ENCODE results near the gene SYNE4. TPM values are rescaled to one million over a fixed set of nuclear protein-coding genes. Genes with fewer than 3 reads are reported as not detected.
A peak's percentile ranks its signal among the peaks of the same experiment; 100 is the strongest.
"Not testable (repeated sequence)": the region's sequence is repeated elsewhere in the genome, so short reads cannot be mapped to it uniquely, and the experiment has no call there.

SYNE4 gene
- total and polyA plus RNA-seq, 2 donors from 2014 or later: 7.0 to 15.7 TPM

DNA sequence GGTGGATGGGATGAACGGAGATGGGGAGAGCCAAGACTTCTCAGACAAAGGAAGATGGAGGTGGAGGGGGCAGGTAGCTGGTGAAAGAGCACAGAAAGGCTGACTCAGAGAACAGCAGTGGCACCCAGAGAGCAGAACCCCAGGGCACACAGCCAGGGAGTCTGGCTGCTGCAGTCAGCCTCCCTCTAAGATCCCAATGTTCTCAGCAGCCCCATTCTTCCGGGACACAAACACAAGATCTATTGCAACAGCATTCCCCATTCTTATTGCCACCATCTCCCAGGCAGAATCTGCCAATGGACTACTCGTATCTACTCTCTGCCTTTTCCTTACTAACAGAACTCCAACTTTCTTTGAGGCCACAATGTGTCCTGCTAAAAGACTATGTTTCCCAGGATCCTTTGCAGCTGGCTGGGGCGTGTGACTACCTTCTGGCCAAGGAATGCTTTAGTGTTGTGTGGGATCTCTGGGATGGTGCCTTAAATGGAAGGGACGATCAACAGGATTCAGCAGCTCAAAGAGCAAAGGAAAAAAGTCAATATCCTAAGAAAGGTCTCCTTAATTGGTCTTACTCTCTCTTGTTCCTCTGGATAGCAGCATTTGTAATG, 37.9 kb upstream of the SYNE4 start:
- TF ChIP-seq CTCF (IDR thresholded peaks at IDR 0.05; ENCODE audit: borderline replicate concordance, extremely low read depth, insufficient read depth): no peak
- no peaks in the 10 kb centered on the region for H3K36me3 ChIP-seq (ENCODE audit: control insufficient read depth in 2 of 3, insufficient read depth in 3 of 3, low read length in 3 of 3)
- H3K4me1 ChIP-seq (ENCODE audit: control insufficient read depth in 2 of 3, insufficient read depth in 2 of 3, low read depth in 1 of 3, low read length in 3 of 3): peaks cover 0 to 2% (median 0%) of the 10 kb centered on the region in 3 donors
- intact Hi-C loops (cut with DNase I): no loop called here
- DNase-seq: no peak
- no peak for FAIRE-seq
- H3K27me3 ChIP-seq (ENCODE audit: control insufficient read depth, insufficient read depth, low read length): no peaks in the 10 kb centered on the region
- H3K4me3 ChIP-seq (ENCODE audit: low read length in 3 of 3): no peak overlapping the region
- H3K9me3 ChIP-seq (ENCODE audit: control insufficient read depth in 2 of 3, insufficient read depth in 1 of 3, low read length in 3 of 3): no peaks in the 10 kb centered on the region
- H3K9ac ChIP-seq (ENCODE audit: low read length in 3 of 3): no peak overlapping the region
- H3K27ac ChIP-seq (ENCODE audit: low read depth in 2 of 2, low read length in 2 of 2): no peak overlapping the region

GRCh38 chr19:36043952-36044351, 35.3 kb upstream of the SYNE4 start:
- TF ChIP-seq CTCF (IDR thresholded peaks at IDR 0.05; ENCODE audit: borderline replicate concordance, extremely low read depth, insufficient read depth): no peak
- no peaks in the 10 kb centered on the region for H3K9me3 ChIP-seq (ENCODE audit: control insufficient read depth in 2 of 3, insufficient read depth in 1 of 3, low read length in 3 of 3)
- H3K4me1 ChIP-seq (ENCODE audit: control insufficient read depth in 2 of 3, insufficient read depth in 2 of 3, low read depth in 1 of 3, low read length in 3 of 3): peaks cover 0 to 3% (median 0%) of the 10 kb centered on the region in 3 donors
- H3K4me3 ChIP-seq (ENCODE audit: low read length in 3 of 3): no peak overlapping the region
- no peak for DNase-seq
- H3K36me3 ChIP-seq (ENCODE audit: control insufficient read depth in 2 of 3, insufficient read depth in 3 of 3, low read length in 3 of 3): no peaks in the 10 kb centered on the region
- H3K9ac ChIP-seq (ENCODE audit: low read length in 3 of 3): no peak overlapping the region
- H3K27me3 ChIP-seq (ENCODE audit: control insufficient read depth, insufficient read depth, low read length): no peaks in the 10 kb centered on the region
- H3K27ac ChIP-seq (ENCODE audit: low read depth in 2 of 2, low read length in 2 of 2): no peak overlapping the region
- intact Hi-C loops (cut with DNase I): no loop called here
- FAIRE-seq: no peak

DNA sequence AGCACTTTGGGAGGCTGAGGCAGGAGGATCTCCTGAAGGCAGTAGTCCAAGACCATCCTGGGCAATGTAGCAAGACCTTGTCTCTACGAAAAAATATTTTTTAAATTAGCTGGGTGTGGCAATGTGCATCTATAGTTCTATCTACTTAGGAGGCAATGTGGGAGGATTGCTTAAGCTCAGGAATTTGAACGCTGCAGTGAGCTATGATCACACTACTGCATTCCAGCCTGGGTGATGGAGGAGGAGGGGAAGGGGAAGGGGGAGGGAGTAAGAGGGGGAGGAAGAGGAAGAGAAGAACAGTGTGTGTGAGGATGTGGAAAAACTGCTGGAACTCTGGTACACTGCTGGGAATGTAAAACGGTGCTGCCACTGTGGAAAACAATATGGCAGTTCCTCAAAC, 33.2 kb upstream of the SYNE4 start:
- Histone ChIP-seq H3K27ac (ENCODE audit: low read depth in 2 of 2, low read length in 2 of 2) (no peak overlapping the region), H3K27me3 (ENCODE audit: control insufficient read depth, insufficient read depth, low read length) (no peaks in the 10 kb centered on the region), H3K4me3 (ENCODE audit: low read length in 3 of 3) (peak overlapping the region in 1 of 3 donors; percentile 12), H3K36me3 (ENCODE audit: control insufficient read depth in 2 of 3, insufficient read depth in 3 of 3, low read length in 3 of 3) (no peaks in the 10 kb centered on the region), H3K9ac (ENCODE audit: low read length in 3 of 3) (no peak overlapping the region), H3K4me1 (ENCODE audit: control insufficient read depth in 2 of 3, insufficient read depth in 2 of 3, low read depth in 1 of 3, low read length in 3 of 3) (peaks cover 0 to 3% (median 0%) of the 10 kb centered on the region in 3 donors), H3K9me3 (ENCODE audit: control insufficient read depth in 2 of 3, insufficient read depth in 1 of 3, low read length in 3 of 3) (no peaks in the 10 kb centered on the region)
- FAIRE-seq (no peak), DNase-seq (peak in 4 of 5 donors; percentile 63 to 89 (median 74))
- TF ChIP-seq CTCF (IDR thresholded peaks at IDR 0.05; ENCODE audit: borderline replicate concordance, extremely low read depth, insufficient read depth): no peak
- intact Hi-C loops (cut with DNase I): no loop called here

GRCh38 chr19:36041092-36041491, 32.5 kb upstream of the SYNE4 start:
- intact Hi-C loops (cut with DNase I): not testable (repeated sequence)

More at GRCh38 chr19:36041092-36041491, 32.5 kb upstream of the SYNE4 start:
- H3K27me3 ChIP-seq (ENCODE audit: control insufficient read depth, insufficient read depth, low read length); FAIRE-seq; H3K9me3 ChIP-seq (ENCODE audit: control insufficient read depth in 2 of 3, insufficient read depth in 1 of 3, low read length in 3 of 3); H3K36me3 ChIP-seq (ENCODE audit: control insufficient read depth in 2 of 3, insufficient read depth in 3 of 3, low read length in 3 of 3); H3K4me1 ChIP-seq (ENCODE audit: control insufficient read depth in 2 of 3, insufficient read depth in 2 of 3, low read depth in 1 of 3, low read length in 3 of 3); DNase-seq; H3K4me3 ChIP-seq (ENCODE audit: low read length in 3 of 3); H3K9ac ChIP-seq (ENCODE audit: low read length in 3 of 3): not testable (repeated sequence)
- peak overlapping the region in 1 of 2 donors; percentile 20 for H3K27ac ChIP-seq (ENCODE audit: low read depth in 2 of 2, low read length in 2 of 2)
